Endothelial cell of umbilical vein (primary cell): Measurements from ENCODE around the gene G3BP1. TPM values are rescaled to one million over a fixed set of nuclear protein-coding genes. Genes with fewer than 3 reads are reported as not detected.

ENCODE experiments used
- Bru-seq: library from RNA; stranded (reverse); fragments of 400-500 nt; gene quantifications from one replicate; lab custom pipeline; 2021; lab: Mats Ljungman, UMichigan
- BruChase-seq, 2 experiments: library from RNA; stranded (reverse); fragments of 400-500 nt; gene quantifications; one replicate each; lab custom pipeline; 2021; lab: Mats Ljungman, UMichigan
- BruUV-seq: library from RNA; stranded (reverse); fragments of 400-500 nt; replicated peaks from 2 replicates; lab custom pipeline; 2021; lab: Mats Ljungman, UMichigan
- CTCF ChIA-PET: fragments of 300-600, 350-600 bp; sonication (Branson Sonifier 250); formaldehyde crosslinking; loops from one replicate; lab custom pipeline; 2021; ENCODE audit warnings: antibody characterized with exemption, inconsistent platforms; lab: Charles Lee
- POLR2A ChIA-PET: fragments of 300-600, 350-600 bp; sonication (Branson Sonifier 250); formaldehyde crosslinking; loops from one replicate; lab custom pipeline; 2021; ENCODE audit warnings: antibody characterized with exemption, inconsistent platforms; lab: Charles Lee
- DNase-seq: peaks from one replicate; pipeline ENCODE4 v3.0.0-alpha.2; 2011; ENCODE audit warnings: low read depth, low spot score
- FAIRE-seq: peaks from 2 replicates; lab custom pipeline; 2011; peaks lifted over from hg19 to GRCh38; lab: Jason Lieb, UNC
- H2AFZ ChIP-seq: 2 replicates; pipeline ENCODE4 v1.6.0; 2012; ENCODE audit warnings: low read depth, low read length, control low read depth, inconsistent platforms
- H3K27ac ChIP-seq: 2 replicates; pipeline ENCODE4 v1.5.1; 2011; ENCODE audit warnings: low read depth, mild to moderate bottlenecking, control low read depth, low read length, moderate library complexity; ENCODE audit not compliant: insufficient read depth
- H3K27me3 ChIP-seq, 2 experiments: 2 replicates each; pipeline versions ENCODE4 v1.6.0 to v1.6.1; 2011; ENCODE audit warnings: low read length in 2 of 2, mixed read lengths in 1 of 2; ENCODE audit not compliant: control insufficient read depth in 2 of 2, insufficient read depth in 2 of 2
- H3K36me3 ChIP-seq, 2 experiments: 2 replicates in 1 of 2; 3 replicates in 1 of 2; pipeline ENCODE4 v1.5.1; 2011; ENCODE audit warnings: low read length in 2 of 2, mild to moderate bottlenecking in 1 of 2, moderate library complexity in 1 of 2; ENCODE audit not compliant: control insufficient read depth in 2 of 2, insufficient read depth in 2 of 2; ENCODE audit errors: extremely low read depth in 1 of 2
- H3K4me1 ChIP-seq: 3 replicates; pipeline ENCODE4 v1.5.1; 2011; ENCODE audit warnings: mild to moderate bottlenecking, low read length; ENCODE audit not compliant: control insufficient read depth, insufficient read depth; ENCODE audit errors: extremely low read depth
- H3K4me2 ChIP-seq: 2 replicates; pipeline ENCODE4 v1.6.1; 2011; ENCODE audit warnings: low read length, control low read depth, mixed read lengths; ENCODE audit not compliant: insufficient read depth
- H3K4me3 ChIP-seq, 3 experiments: fragments of 200-600 bp in 1 of 3; sonication (generic), shearing (Covaris generic) in 1 of 3; replicated peaks in 1 of 3; 2 replicates each; pipeline ENCODE4 v1.5.1; 2011 to 2016; ENCODE audit warnings: control low read depth in 3 of 3, low read length in 3 of 3, mild to moderate bottlenecking in 2 of 3, inconsistent platforms in 1 of 3, low read depth in 1 of 3, moderate library complexity in 1 of 3; ENCODE audit not compliant: insufficient read depth in 1 of 3
- H3K79me2 ChIP-seq: 2 replicates; pipeline ENCODE4 v1.6.0; 2012; ENCODE audit warnings: low read length, inconsistent platforms; ENCODE audit not compliant: control insufficient read depth, insufficient read depth
- H3K9ac ChIP-seq: replicated peaks from 2 replicates; pipeline ENCODE3; 2011; ENCODE audit warnings: low read length, control low read depth; ENCODE audit not compliant: insufficient read depth; ENCODE audit errors: extremely low read depth
- H3K9me1 ChIP-seq: replicated peaks from 3 replicates; pipeline ENCODE4 v1.6.0; 2011; ENCODE audit warnings: mild to moderate bottlenecking, low read length; ENCODE audit not compliant: control insufficient read depth, insufficient read depth; ENCODE audit errors: extremely low read depth
- H3K9me3 ChIP-seq: replicated peaks from 2 replicates; pipeline ENCODE4 v1.5.1; 2012; ENCODE audit warnings: low read length, inconsistent platforms; ENCODE audit not compliant: control insufficient read depth, insufficient read depth
- H4K20me1 ChIP-seq: replicated peaks from 2 replicates; pipeline ENCODE3; 2011; ENCODE audit warnings: mild to moderate bottlenecking, low read length; ENCODE audit not compliant: control insufficient read depth, insufficient read depth; ENCODE audit errors: extremely low read depth
- EZH2 ChIP-seq: IDR thresholded peaks from 2 replicates; pipeline ENCODE4 v1.6.1; 2012; ENCODE audit warnings: borderline replicate concordance, low read depth, mild to moderate bottlenecking, moderate library complexity, low read length, inconsistent platforms; ENCODE audit not compliant: severe bottlenecking
- FOS ChIP-seq: IDR thresholded peaks from 2 replicates; pipeline ENCODE4 v1.6.1; 2011; ENCODE audit warnings: mild to moderate bottlenecking, low read length, moderate library complexity, borderline replicate concordance; ENCODE audit not compliant: insufficient read depth
- GATA2 ChIP-seq: IDR thresholded peaks from 2 replicates; pipeline ENCODE4 v1.7.0; 2011; ENCODE audit warnings: low read depth, mild to moderate bottlenecking, moderate library complexity, mixed read lengths, low read length; ENCODE audit not compliant: insufficient read length, insufficient read depth
- JUN ChIP-seq: IDR thresholded peaks from 2 replicates; pipeline ENCODE4 v1.6.1; 2011; ENCODE audit warnings: borderline replicate concordance, low read depth; ENCODE audit not compliant: insufficient read length, insufficient read depth
- MYC ChIP-seq: IDR thresholded peaks from one replicate; pipeline ENCODE4 v1.6.1; 2011; ENCODE audit warnings: mild to moderate bottlenecking, low read depth, low read length
- POLR2A ChIP-seq: IDR thresholded peaks from 2 replicates; pipeline ENCODE4 v1.6.1; 2012; ENCODE audit warnings: low read depth, mild to moderate bottlenecking, control low read depth, low read length
- POLR2AphosphoS5 ChIP-seq: IDR thresholded peaks from 2 replicates; pipeline ENCODE4 v1.6.1; 2012; ENCODE audit warnings: low read depth, mild to moderate bottlenecking, control low read depth, low read length, moderate library complexity; ENCODE audit not compliant: insufficient read depth
- dilution Hi-C: fragments of 300-500 bp; cut with MboI; formaldehyde crosslinking; loops from one replicate; pipeline ENCODE4 v1.15.0; 2019; ENCODE audit warnings: low sequenced_read_pairs; ENCODE audit not compliant: extremely low pct_ligation_motif_present
- intact Hi-C: fragments of 100-400 bp; cut with micrococcal nuclease; formaldehyde crosslinking; loops from one replicate; pipeline ENCODE4 v1.10.0; 2022
- long read RNA-seq: library from polyadenylated mRNA; stranded (forward); transcript quantifications from one replicate; pipeline ENCODE4 v2.0.0, GENCODE V29; 2021
- polyA minus RNA-seq, 3 experiments: library from RNA; depleted of rRNA, polyadenylated mRNA; stranded (reverse); fragments of >200 nt; gene quantifications; 1 replicate in 1 of 3; 2 replicates in 2 of 3; pipeline ENCODE4 v1.2.3, GENCODE V29; 2011
- polyA plus RNA-seq, 4 experiments: library from polyadenylated mRNA; depleted of rRNA in 3 of 4; stranded (reverse) in 3 of 4; unstranded in 1 of 4; fragments of >200 nt; gene quantifications; 2 replicates each; pipeline versions ENCODE4 v1.2.1 to v1.2.3, GENCODE V29; 2011 to 2012; ENCODE audit warnings: missing spikeins in 1 of 4
- total RNA-seq: library from RNA; stranded (reverse); gene quantifications from 2 replicates; pipeline ENCODE4 v1.2.3, GENCODE V29; 2021
- TF ChIP-seq, protein P1 (sequence below), 2 donors: IDR thresholded peaks; 1 replicate in 1 of 2; 2 replicates in 1 of 2; pipeline ENCODE4 v1.5.1; 2011; ENCODE audit warnings: low read length in 2 of 2, mild to moderate bottlenecking in 2 of 2, moderate library complexity in 2 of 2, control low read depth in 1 of 2, inconsistent platforms in 1 of 2, low read depth in 1 of 2; ENCODE audit not compliant: insufficient read depth in 1 of 2; ENCODE audit errors: extremely low read depth in 1 of 2
- TF ChIP-seq, protein P2 (sequence below): IDR thresholded peaks from 2 replicates; pipeline ENCODE4 v1.6.1; 2011; ENCODE audit not compliant: insufficient read depth, insufficient read length

Gene G3BP1
- total RNA-seq (255 and 262 TPM in 2 replicates), polyA plus RNA-seq (39.5 and 50.5 TPM in 2 replicates), polyA minus RNA-seq (272 and 322 TPM in 2 replicates), Bru-seq, nascent RNA (percentile 98 among the genes with signal in this experiment), BruChase-seq, experiment 1, labeled RNA remaining after a 6-hour chase (percentile 98 among the genes with signal in this experiment), BruChase-seq, experiment 2, labeled RNA remaining after a 2-hour chase (percentile 98 among the genes with signal in this experiment)
- 40.3 and 46.7 TPM in 2 replicates for polyA plus RNA-seq (2011; cell fraction: cytosol; rRNA removed)
- 53.0 and 64.6 TPM in 2 replicates for polyA plus RNA-seq (2011; cell fraction: nucleus; rRNA removed)
- 135 and 201 TPM in 2 replicates for polyA plus RNA-seq (2012)
- 211 TPM for polyA minus RNA-seq (2011; cell fraction: cytosol; rRNA and poly(A)+ RNA removed)
- 111 and 161 TPM in 2 replicates for polyA minus RNA-seq (2011; cell fraction: nucleus; rRNA and poly(A)+ RNA removed)
- long read RNA-seq, full-length matches to known transcripts, result 506 of 627 reads
- long read RNA-seq, partial matches to known transcripts, result 27 of 627 reads
- long read RNA-seq, other reads (novel, unspliced or antisense), result 94 of 627 reads

DNA sequence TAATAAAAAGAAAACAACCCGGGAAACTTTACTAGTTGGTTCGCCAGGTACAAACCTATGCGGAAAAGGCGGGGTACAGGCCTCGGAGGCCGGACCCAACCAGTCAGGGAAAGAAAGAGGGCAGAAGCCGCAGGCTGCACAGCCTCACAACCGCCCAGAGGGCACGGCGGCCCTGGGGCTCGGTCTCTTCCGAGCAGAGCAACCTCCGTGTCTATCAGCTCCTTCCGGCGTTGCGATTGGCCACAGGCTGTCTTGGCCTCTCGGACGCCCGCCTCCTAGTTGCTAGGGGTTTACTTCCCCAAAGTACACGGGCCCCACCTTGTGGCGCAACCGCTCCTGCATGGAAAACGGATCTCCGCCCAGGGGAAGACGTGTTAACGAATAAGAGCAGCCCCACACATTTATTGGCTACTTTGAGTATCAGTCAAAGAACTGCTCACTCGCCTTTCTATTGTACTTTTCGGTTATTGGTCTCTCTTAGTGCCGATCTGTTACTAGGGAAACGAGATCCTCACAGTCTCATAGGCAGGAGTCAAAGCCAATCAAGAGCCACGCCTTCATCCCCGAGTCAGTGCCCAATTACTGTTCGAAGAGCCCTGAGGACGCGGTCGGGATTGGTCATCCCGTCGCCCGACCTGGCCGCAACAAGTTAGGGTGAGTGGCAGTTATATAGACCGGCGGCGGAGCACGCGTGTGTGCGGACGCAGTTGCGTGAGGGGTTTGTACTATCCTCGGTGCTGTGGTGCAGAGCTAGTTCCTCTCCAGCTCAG is at the start of gene G3BP1:
TSS of gene G3BP1 (plus strand) at position 696 of the 770 bp plus-strand sequence. CDS start 14,667 bp downstream, outside the sequence.
- peak; percentile 100 for DNase-seq
- no TSS peak for BruUV-seq
- no peaks in the 10 kb centered on the region for H3K27me3 ChIP-seq
- intact Hi-C loops (loop anchor here (1.0 to 10.0 kb wide), 11 partner anchors 13 to 517 kb away; partner anchors contain the start of genes ATOX1, GM2A and SLC36A1), dilution Hi-C loops (no loop called here)
- peaks cover 14% of the 10 kb centered on the region for H4K20me1 ChIP-seq
- peak within 1 kb of the TSS; percentile 62 to 85 (median 65) for H3K4me3 ChIP-seq
- H3K9ac ChIP-seq, result peak within 1 kb of the TSS; percentile 78
- H3K4me2 ChIP-seq, result peak within 1 kb of the TSS; percentile 97
- no peaks in the 10 kb centered on the region for H3K9me3 ChIP-seq
- H3K4me1 ChIP-seq, result peaks cover 32% of the 10 kb centered on the region
- H2AFZ ChIP-seq, result peak within 1 kb of the TSS; percentile 71
- CTCF ChIA-PET, result interaction anchor here (0.6 to 3.0 kb wide), 20 partner anchors 8 to 519 kb away, joined by 3 to 25 read pairs (median 4); partner anchors contain the start of genes ATOX1, GM2A and SLC36A1
- H3K36me3 ChIP-seq, result no peaks in the 10 kb centered on the region
- H3K27ac ChIP-seq, result peak within 1 kb of the TSS; percentile 75
- peaks cover 44% of the 10 kb centered on the region for H3K79me2 ChIP-seq
- POLR2A ChIA-PET, result interaction anchor here (0.6 to 2.0 kb wide), 12 partner anchors 10 to 113 kb away, joined by 3 to 12 read pairs (median 4); partner anchors contain the start of gene ATOX1
- TF ChIP-seq POLR2A, result peak; percentile 96
- TF ChIP-seq EZH2, result no peak
- TF ChIP-seq, protein P1, sequence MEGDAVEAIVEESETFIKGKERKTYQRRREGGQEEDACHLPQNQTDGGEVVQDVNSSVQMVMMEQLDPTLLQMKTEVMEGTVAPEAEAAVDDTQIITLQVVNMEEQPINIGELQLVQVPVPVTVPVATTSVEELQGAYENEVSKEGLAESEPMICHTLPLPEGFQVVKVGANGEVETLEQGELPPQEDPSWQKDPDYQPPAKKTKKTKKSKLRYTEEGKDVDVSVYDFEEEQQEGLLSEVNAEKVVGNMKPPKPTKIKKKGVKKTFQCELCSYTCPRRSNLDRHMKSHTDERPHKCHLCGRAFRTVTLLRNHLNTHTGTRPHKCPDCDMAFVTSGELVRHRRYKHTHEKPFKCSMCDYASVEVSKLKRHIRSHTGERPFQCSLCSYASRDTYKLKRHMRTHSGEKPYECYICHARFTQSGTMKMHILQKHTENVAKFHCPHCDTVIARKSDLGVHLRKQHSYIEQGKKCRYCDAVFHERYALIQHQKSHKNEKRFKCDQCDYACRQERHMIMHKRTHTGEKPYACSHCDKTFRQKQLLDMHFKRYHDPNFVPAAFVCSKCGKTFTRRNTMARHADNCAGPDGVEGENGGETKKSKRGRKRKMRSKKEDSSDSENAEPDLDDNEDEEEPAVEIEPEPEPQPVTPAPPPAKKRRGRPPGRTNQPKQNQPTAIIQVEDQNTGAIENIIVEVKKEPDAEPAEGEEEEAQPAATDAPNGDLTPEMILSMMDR (IDR thresholded peaks at IDR 0.05; ENCODE audit: extremely low read depth in 1 of 2, insufficient read depth in 1 of 2, low read depth in 1 of 2, low read length in 2 of 2), result peak; percentile 74
- TF ChIP-seq, protein P2, sequence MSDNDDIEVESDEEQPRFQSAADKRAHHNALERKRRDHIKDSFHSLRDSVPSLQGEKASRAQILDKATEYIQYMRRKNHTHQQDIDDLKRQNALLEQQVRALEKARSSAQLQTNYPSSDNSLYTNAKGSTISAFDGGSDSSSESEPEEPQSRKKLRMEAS, result peak; percentile 71
- TF ChIP-seq GATA2, result no peak
- no peak for TF ChIP-seq FOS
- TF ChIP-seq MYC, result peak; percentile 97
- no peak for TF ChIP-seq JUN
- peak; percentile 98 for TF ChIP-seq POLR2AphosphoS5
- FAIRE-seq, result peak; percentile 100
- H3K9me1 ChIP-seq, result no peaks in the 10 kb centered on the region
